PC-3 (cell line): ENCODE measurements around the gene BLTP3A. TPM values are rescaled to one million over a fixed set of nuclear protein-coding genes. Genes with fewer than 3 reads are reported as not detected.

ENCODE experiments used
- ATAC-seq: fragments of 200-7000 bp; cut with Tn5 transposase; 2 replicates; pipeline ENCODE4 v1.9.1; 2020; ENCODE audit warnings: mild to moderate bottlenecking, moderate library complexity
- BruUV-seq: library from RNA; stranded (reverse); fragments of 400-500 nt; replicated peaks from 2 replicates; lab custom pipeline; 2021; lab: Mats Ljungman, UMichigan
- CTCF ChIA-PET: fragments of 300-600 bp; sonication (Branson Sonifier 250); formaldehyde crosslinking; loops from one replicate; lab custom pipeline; 2022; ENCODE audit warnings: antibody characterized with exemption; lab: Charles Lee
- POLR2A ChIA-PET: fragments of 300-600 bp; sonication (Branson Sonifier 250); formaldehyde crosslinking; loops from one replicate; lab custom pipeline; 2022; ENCODE audit warnings: antibody characterized with exemption; ENCODE audit not compliant: unreplicated experiment; lab: Charles Lee
- DNase-seq: peaks from one replicate; pipeline ENCODE4 v3.0.0-alpha.2; 2015
- H2AFZ ChIP-seq: fragments of 300-600 bp; sonication (generic); 2 replicates; pipeline ENCODE4 v1.6.0; 2016; ENCODE audit warnings: antibody characterized with exemption, low read length
- H3F3A ChIP-seq: fragments of 300-600 bp; sonication (generic); one replicate; pipeline ENCODE4 v1.6.0; 2017; ENCODE audit warnings: antibody characterized with exemption, low read length, control low read depth, mild to moderate bottlenecking; ENCODE audit not compliant: unreplicated experiment
- H3K27ac ChIP-seq: fragments of 300-600 bp; sonication (generic); 2 replicates; pipeline ENCODE4 v1.5.1; 2016; ENCODE audit warnings: mild to moderate bottlenecking, low read length
- H3K27me3 ChIP-seq: fragments of 300-600 bp; sonication (generic); 2 replicates; pipeline ENCODE4 v1.6.1; 2016; ENCODE audit warnings: low read length, mixed read lengths
- H3K36me3 ChIP-seq: fragments of 300-600 bp; sonication (generic); 2 replicates; pipeline ENCODE4 v1.6.1; 2016; ENCODE audit warnings: low read depth, mixed run types, low read length, mixed read lengths
- H3K4me1 ChIP-seq: fragments of 300-600 bp; sonication (generic); 2 replicates; pipeline ENCODE4 v1.5.1; 2016; ENCODE audit warnings: low read length; ENCODE audit not compliant: insufficient read depth
- H3K4me2 ChIP-seq: fragments of 300-600 bp; sonication (generic); 2 replicates; pipeline ENCODE4 v1.6.0; 2016; ENCODE audit warnings: low read length
- H3K4me3 ChIP-seq: fragments of 300-600 bp; sonication (generic); 2 replicates; pipeline ENCODE4 v1.5.1; 2016; ENCODE audit warnings: mild to moderate bottlenecking, low read length, mixed read lengths
- H3K79me2 ChIP-seq: fragments of 300-600 bp; sonication (generic); 2 replicates; pipeline ENCODE4 v1.6.1; 2017; ENCODE audit warnings: low read length, mixed read lengths
- H3K9ac ChIP-seq: fragments of 300-600 bp; sonication (generic); 2 replicates; pipeline ENCODE4 v1.6.0; 2016; ENCODE audit warnings: mild to moderate bottlenecking, low read length
- H3K9me2 ChIP-seq: fragments of 300-600 bp; sonication (generic); replicated peaks from 2 replicates; pipeline ENCODE4 v1.6.1; 2016; ENCODE audit warnings: mixed run types, low read length, mixed read lengths
- H3K9me3 ChIP-seq: fragments of 300-600 bp; sonication (generic); 2 replicates; pipeline ENCODE4 v1.6.1; 2016; ENCODE audit warnings: low read length, mixed read lengths
- H4K20me1 ChIP-seq: fragments of 300-600 bp; sonication (generic); 2 replicates; pipeline ENCODE4 v1.6.1; 2016; ENCODE audit warnings: low read length, mixed read lengths
- CTCF ChIP-seq: fragments of 300-600 bp; sonication (generic); conservative IDR thresholded peaks from 2 replicates; pipeline ENCODE4 v1.5.1; 2017; ENCODE audit warnings: antibody characterized with exemption, low read depth, mild to moderate bottlenecking, low read length
- EZH2 ChIP-seq: fragments of 300-600 bp; sonication (generic); IDR thresholded peaks from one replicate; pipeline ENCODE4 v1.6.1; 2017; ENCODE audit warnings: antibody characterized with exemption, mild to moderate bottlenecking, low read length; ENCODE audit not compliant: unreplicated experiment
- EZH2phosphoT487 ChIP-seq: fragments of 300-600 bp; sonication (generic); IDR thresholded peaks from 2 replicates; pipeline ENCODE4 v1.6.1; 2018; ENCODE audit warnings: mild to moderate bottlenecking, antibody characterized with exemption, low read length, borderline replicate concordance
- intact Hi-C: fragments of 100-400 bp; cut with micrococcal nuclease; formaldehyde crosslinking; loops from 2 replicates; pipeline ENCODE4 v1.9.0; 2023
- total RNA-seq: library from RNA; depleted of rRNA; stranded (reverse); fragments of >200 nt; gene quantifications from 2 replicates; pipeline ENCODE4 v1.2.3, GENCODE V29; 2014

BLTP3A gene
- total RNA-seq, 1 experiment from 2014 or later, result 10.6 TPM

GRCh38 chr6:34788111-34788510 is 3.8 kb upstream of the BLTP3A start:
- Histone ChIP-seq H3K9ac (no peak overlapping the region), H3K4me1 (peaks cover 11% of the 10 kb centered on the region), H3K36me3 (no peaks in the 10 kb centered on the region), H3K79me2 (peaks cover 17% of the 10 kb centered on the region), H3K27ac (no peak overlapping the region), H3F3A (no peaks in the 10 kb centered on the region), H3K9me2 (no peaks in the 10 kb centered on the region), H3K4me3 (no peak overlapping the region), H3K4me2 (no peak overlapping the region), H2AFZ (no peak overlapping the region), H3K9me3 (no peaks in the 10 kb centered on the region), H4K20me1 (no peaks in the 10 kb centered on the region), H3K27me3 (no peaks in the 10 kb centered on the region)
- intact Hi-C loops, result no loop called here
- DNase-seq, result no peak
- ATAC-seq, result no peak
- TF ChIP-seq EZH2 (no peak), CTCF (no peak), EZH2phosphoT487 (no peak)
- BruUV-seq, result no TSS peak
- POLR2A ChIA-PET, result no interaction called here
- CTCF ChIA-PET, result no interaction called here

- Histone ChIP-seq H3K9ac (peak overlapping the region; percentile 84), H3K9me2 (no peaks in the 10 kb centered on the region), H2AFZ (peak overlapping the region; percentile 95), H3K4me2 (peak overlapping the region; percentile 92), H3K27me3 (no peaks in the 10 kb centered on the region), H3K9me3 (no peaks in the 10 kb centered on the region), H3K27ac (no peak overlapping the region), H3K79me2 (peaks cover 41% of the 10 kb centered on the region), H3K36me3 (no peaks in the 10 kb centered on the region), H3K4me3 (peak overlapping the region; percentile 86), H4K20me1 (no peaks in the 10 kb centered on the region), H3K4me1 (peaks cover 21% of the 10 kb centered on the region), H3F3A (no peaks in the 10 kb centered on the region)
- no peak for TF ChIP-seq EZH2
- TF ChIP-seq CTCF, result peak; percentile 61
- DNase-seq, result peak; percentile 41
- intact Hi-C loops, result loop anchor here (5.0 kb wide), 1 partner anchor 351 kb away; the partner anchor contains the start of gene TCP11
- POLR2A ChIA-PET, result no interaction called here
- ATAC-seq, result peak; percentile 29
- CTCF ChIA-PET, result interaction anchor here (0.8 kb wide), 1 partner anchor 97 kb away, joined by 4 read pairs; the partner anchor contains the start of gene TAF11
- TSS peak; percentile 89 for BruUV-seq
Observed at GRCh38 chr6:34791164-34791700, 651 bp upstream of the BLTP3A start.
